ENCODE results near the gene GNPAT. TPM values are rescaled to one million over a fixed set of nuclear protein-coding genes. Genes with fewer than 3 reads are reported as not detected.

GNPAT gene
- total and polyA plus RNA-seq, 10 of the 15 experiments (the other 5 are each of a cell fraction or from before 2014, with no cell fraction given): 24.0 to 70.6 (median 47.2) TPM

- TF ChIP-seq POU2F2 (IDR thresholded peaks at IDR 0.05; ENCODE audit: borderline replicate concordance, low read depth, low read length) (no peak), ZBTB11 (CRISPR knock-in tag; IDR thresholded peaks at IDR 0.05) (no peak), ZNF207 (IDR thresholded peaks at IDR 0.05; ENCODE audit: borderline replicate concordance) (no peak)
- Histone ChIP-seq H3K4me1 (ENCODE audit: control insufficient read depth, insufficient read depth, low read length) (peaks cover 7% of the 10 kb centered on the region), H3K4me3 (no peak overlapping the region), H3K4me2 (ENCODE audit: control insufficient read depth, insufficient read depth) (no peak overlapping the region), H3K27ac (ENCODE audit: control insufficient read depth, insufficient read depth) (no peak overlapping the region), H3K79me2 (ENCODE audit: control insufficient read depth, insufficient read depth, low read length) (peaks cover 24% of the 10 kb centered on the region), H3K9ac (ENCODE audit: control insufficient read depth, insufficient read depth, low read length) (no peak overlapping the region), H2AFZ (ENCODE audit: control insufficient read depth, low read depth, low read length) (no peak overlapping the region), H3K27me3 (replicated peaks in 1 of 2; ENCODE audit: control insufficient read depth in 2 of 2, insufficient read depth in 2 of 2, low read length in 1 of 2) (no peaks in the 10 kb centered on the region), H3K9me3 (replicated peaks; ENCODE audit: control insufficient read depth, insufficient read depth, low read length) (no peaks in the 10 kb centered on the region), H4K20me1 (ENCODE audit: control insufficient read depth, insufficient read depth) (no peaks in the 10 kb centered on the region), H3K36me3 (ENCODE audit: control insufficient read depth in 2 of 2, insufficient read depth in 2 of 2, low read length in 1 of 2) (peaks cover 2 to 13% of the 10 kb centered on the region in 2 experiments; a peak in 2 of 4 replicates)
- no TSS peak for BruUV-seq (replicated peaks)
- ATAC-seq (no peak), DNase-seq (ENCODE audit: low read depth, low spot score) (no peak), FAIRE-seq (no peak)
- WGBS (ENCODE audit: insufficient coverage, insufficient replicate concordance, low lambda C conversion rate, missing lambda C conversion rate): 97% methylated on average over 4 of the region's 4 CpGs
- ChIA-PET POLR2A (no interaction called here), CTCF (no interaction called here), SMC1A (ENCODE audit: uncharacterized antibody, unreplicated experiment) (no interaction called here), RAD21 (ENCODE audit: unreplicated experiment) (no interaction called here)
- intact Hi-C loops (cut with micrococcal nuclease; ENCODE audit: unreplicated experiment): no loop called here
- in situ Hi-C loops (cut with MboI): no loop called here
Observed at GRCh38 chr1:231236208-231236591, 4.8 kb upstream of the GNPAT start.

GRCh38 chr1:231236938-231237337, 4.1 kb upstream of the GNPAT start:
- WGBS (ENCODE audit: insufficient coverage, insufficient replicate concordance, low lambda C conversion rate, missing lambda C conversion rate): 97% methylated on average over 9 of the region's 9 CpGs
- Histone ChIP-seq H3K36me3 (ENCODE audit: control insufficient read depth in 2 of 2, insufficient read depth in 2 of 2, low read length in 1 of 2) (peaks cover 2 to 8% of the 10 kb centered on the region in 2 experiments; a peak in 2 of 4 replicates), H3K4me2 (ENCODE audit: control insufficient read depth, insufficient read depth) (no peak overlapping the region), H3K27me3 (replicated peaks in 1 of 2; ENCODE audit: control insufficient read depth in 2 of 2, insufficient read depth in 2 of 2, low read length in 1 of 2) (no peaks in the 10 kb centered on the region), H3K4me3 (no peak overlapping the region), H3K4me1 (ENCODE audit: control insufficient read depth, insufficient read depth, low read length) (peaks cover 7% of the 10 kb centered on the region), H3K9me3 (replicated peaks; ENCODE audit: control insufficient read depth, insufficient read depth, low read length) (no peaks in the 10 kb centered on the region), H3K27ac (ENCODE audit: control insufficient read depth, insufficient read depth) (no peak overlapping the region), H2AFZ (ENCODE audit: control insufficient read depth, low read depth, low read length) (no peak overlapping the region), H3K9ac (ENCODE audit: control insufficient read depth, insufficient read depth, low read length) (no peak overlapping the region), H3K79me2 (ENCODE audit: control insufficient read depth, insufficient read depth, low read length) (peaks cover 32% of the 10 kb centered on the region), H4K20me1 (ENCODE audit: control insufficient read depth, insufficient read depth) (no peaks in the 10 kb centered on the region)
- no peak for FAIRE-seq
- intact Hi-C loops (cut with micrococcal nuclease; ENCODE audit: unreplicated experiment): no loop called here
- ChIA-PET CTCF (no interaction called here), SMC1A (ENCODE audit: uncharacterized antibody, unreplicated experiment) (no interaction called here), POLR2A (no interaction called here), RAD21 (ENCODE audit: unreplicated experiment) (no interaction called here)
- in situ Hi-C loops (cut with MboI): no loop called here
- no peak for ATAC-seq
- DNase-seq (ENCODE audit: low read depth, low spot score): no peak
- BruUV-seq (replicated peaks): no TSS peak
- TF ChIP-seq TCF3 (IDR thresholded peaks at IDR 0.05; ENCODE audit: borderline replicate concordance, insufficient read depth, low read depth, low read length) (no peak), LARP7 (IDR thresholded peaks at IDR 0.05) (no peak), NFYB (IDR thresholded peaks at IDR 0.05; ENCODE audit: insufficient read depth, low read depth, low read length) (no peak), NRF1 (conservative IDR thresholded peaks at IDR 0.05; ENCODE audit: low read depth, low read length) (no peak), BCLAF1 (IDR thresholded peaks at IDR 0.05) (no peak), CHD2 (IDR thresholded peaks at IDR 0.05; ENCODE audit: borderline replicate concordance, low read depth, low read length) (no peak), ZNF274 (IDR thresholded peaks at IDR 0.05; ENCODE audit: insufficient read depth, insufficient read length) (no peak), IRF3 (IDR thresholded peaks at IDR 0.05) (no peak)

Measured in GM12878 (cell line).